Fibroblast of the aortic adventitia (primary cell): ENCODE results near the gene KAT6B. TPM values are rescaled to one million over a fixed set of nuclear protein-coding genes. Genes with fewer than 3 reads are reported as not detected.
A peak's percentile ranks its signal among the peaks of the same experiment; 100 is the strongest.
"Not testable (repeated sequence)": the region's sequence is repeated elsewhere in the genome, so short reads cannot be mapped to it uniquely, and the experiment has no call there.

ENCODE experiments used
- DNase-seq: peaks from one replicate; pipeline ENCODE4 v3.0.0-alpha.2; 2010; ENCODE audit warnings: low read depth
- H3K4me3 ChIP-seq: 2 replicates; pipeline ENCODE4 v1.5.1; 2011; ENCODE audit warnings: low read depth, mild to moderate bottlenecking, control low read depth, low read length, moderate library complexity
- total RNA-seq: library from RNA; depleted of rRNA; stranded (reverse); fragments of >200 nt; gene quantifications from 2 replicates; pipeline ENCODE4 v1.2.3, GENCODE V29; 2012; ENCODE audit warnings: low replicate concordance
- TF ChIP-seq, protein P1 (sequence below): IDR thresholded peaks from 2 replicates; pipeline ENCODE4 v1.5.1; 2011; ENCODE audit warnings: mild to moderate bottlenecking, low read length, control low read depth, inconsistent platforms; ENCODE audit not compliant: insufficient read depth

KAT6B gene
- total RNA-seq, 1 donor, result 38.9 TPM

DNA sequence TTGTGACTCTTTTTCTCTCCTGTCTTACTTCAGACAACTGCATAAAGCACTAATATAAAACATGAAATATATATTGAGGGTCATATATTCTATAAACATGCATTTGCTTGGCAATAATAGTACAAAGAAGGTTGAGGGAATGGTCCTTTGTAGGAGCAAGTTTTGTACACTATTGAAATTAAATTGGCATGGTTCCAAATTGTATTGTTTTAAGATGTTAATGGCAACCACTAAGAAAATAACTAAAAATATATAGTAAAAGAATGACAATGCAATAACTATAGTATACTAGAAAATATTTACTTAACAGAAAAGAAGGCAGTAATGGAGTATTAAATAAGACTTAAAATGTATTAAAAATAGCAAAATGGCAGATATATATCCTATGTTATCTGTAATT lies 33.7 kb upstream of the KAT6B start:
- H3K4me3 ChIP-seq, result no peak overlapping the region
- TF ChIP-seq, protein P1, sequence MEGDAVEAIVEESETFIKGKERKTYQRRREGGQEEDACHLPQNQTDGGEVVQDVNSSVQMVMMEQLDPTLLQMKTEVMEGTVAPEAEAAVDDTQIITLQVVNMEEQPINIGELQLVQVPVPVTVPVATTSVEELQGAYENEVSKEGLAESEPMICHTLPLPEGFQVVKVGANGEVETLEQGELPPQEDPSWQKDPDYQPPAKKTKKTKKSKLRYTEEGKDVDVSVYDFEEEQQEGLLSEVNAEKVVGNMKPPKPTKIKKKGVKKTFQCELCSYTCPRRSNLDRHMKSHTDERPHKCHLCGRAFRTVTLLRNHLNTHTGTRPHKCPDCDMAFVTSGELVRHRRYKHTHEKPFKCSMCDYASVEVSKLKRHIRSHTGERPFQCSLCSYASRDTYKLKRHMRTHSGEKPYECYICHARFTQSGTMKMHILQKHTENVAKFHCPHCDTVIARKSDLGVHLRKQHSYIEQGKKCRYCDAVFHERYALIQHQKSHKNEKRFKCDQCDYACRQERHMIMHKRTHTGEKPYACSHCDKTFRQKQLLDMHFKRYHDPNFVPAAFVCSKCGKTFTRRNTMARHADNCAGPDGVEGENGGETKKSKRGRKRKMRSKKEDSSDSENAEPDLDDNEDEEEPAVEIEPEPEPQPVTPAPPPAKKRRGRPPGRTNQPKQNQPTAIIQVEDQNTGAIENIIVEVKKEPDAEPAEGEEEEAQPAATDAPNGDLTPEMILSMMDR, result no peak
- no peak for DNase-seq

DNA sequence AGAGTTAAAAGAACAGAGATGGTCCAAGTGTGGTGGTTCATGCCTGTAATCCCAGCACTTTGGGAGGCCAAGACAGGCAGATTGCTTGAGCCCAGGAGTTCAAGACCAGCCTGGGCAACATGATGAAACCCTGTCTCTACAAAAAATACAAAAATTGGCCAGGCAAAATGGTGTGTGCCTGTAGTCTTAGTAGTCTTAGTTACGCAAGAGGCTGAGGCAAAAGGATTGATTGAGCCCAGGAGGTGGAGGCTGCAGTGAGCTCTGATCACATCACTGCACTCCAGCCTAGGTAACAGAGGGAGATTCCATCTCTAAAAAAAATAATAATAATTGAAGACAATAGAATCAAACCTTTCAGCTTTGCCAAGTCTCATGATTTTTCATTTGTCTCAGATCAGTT lies 33.2 kb upstream of the KAT6B start:
- not testable (repeated sequence) for H3K4me3 ChIP-seq, DNase-seq

DNA sequence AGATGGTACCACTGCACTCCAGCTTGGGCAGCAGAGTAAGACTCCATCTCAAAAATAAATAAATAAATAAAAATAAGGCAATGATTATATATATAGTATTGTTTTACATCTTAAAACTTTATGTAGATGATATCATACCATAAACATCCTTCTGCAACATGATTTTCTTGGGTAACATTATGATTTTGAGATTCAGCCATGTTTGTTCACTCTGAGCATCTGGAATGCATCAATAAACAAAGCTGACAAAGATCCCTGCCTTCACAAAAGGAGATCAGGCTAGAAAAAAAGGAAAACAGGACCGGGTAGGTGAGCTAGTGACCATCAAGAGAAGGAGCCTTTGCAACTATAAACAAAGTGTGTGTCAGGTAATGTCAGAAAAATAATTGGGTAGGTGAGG lies 31.9 kb upstream of the KAT6B start:
- TF ChIP-seq, protein P1, result no peak
- DNase-seq, result no peak

DNA sequence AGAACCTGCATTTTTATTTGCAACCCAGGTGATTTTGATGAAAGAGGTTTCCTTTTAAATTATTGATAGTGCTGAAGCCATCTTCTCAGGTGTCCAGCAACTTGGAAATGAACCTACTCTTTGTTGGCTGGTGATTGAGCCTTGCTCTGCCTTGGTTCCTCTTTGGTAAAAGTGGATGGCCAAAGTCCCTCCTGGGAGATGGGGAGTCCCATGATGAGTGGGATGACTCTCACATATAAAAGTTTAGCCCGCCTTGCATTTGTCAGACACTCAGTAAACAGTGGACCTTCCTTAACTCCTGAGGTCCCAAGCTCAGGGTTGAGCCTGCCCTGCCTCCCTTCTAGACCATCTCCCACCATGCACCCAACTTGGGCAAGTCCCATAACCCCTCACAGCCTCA lies 28.9 kb upstream of the KAT6B start:
- no peak overlapping the region for H3K4me3 ChIP-seq
- no peak for DNase-seq
- TF ChIP-seq, protein P1, result no peak

More for the DNA sequence above, 31.9 kb upstream of the KAT6B start:
- no peak overlapping the region for H3K4me3 ChIP-seq

DNA sequence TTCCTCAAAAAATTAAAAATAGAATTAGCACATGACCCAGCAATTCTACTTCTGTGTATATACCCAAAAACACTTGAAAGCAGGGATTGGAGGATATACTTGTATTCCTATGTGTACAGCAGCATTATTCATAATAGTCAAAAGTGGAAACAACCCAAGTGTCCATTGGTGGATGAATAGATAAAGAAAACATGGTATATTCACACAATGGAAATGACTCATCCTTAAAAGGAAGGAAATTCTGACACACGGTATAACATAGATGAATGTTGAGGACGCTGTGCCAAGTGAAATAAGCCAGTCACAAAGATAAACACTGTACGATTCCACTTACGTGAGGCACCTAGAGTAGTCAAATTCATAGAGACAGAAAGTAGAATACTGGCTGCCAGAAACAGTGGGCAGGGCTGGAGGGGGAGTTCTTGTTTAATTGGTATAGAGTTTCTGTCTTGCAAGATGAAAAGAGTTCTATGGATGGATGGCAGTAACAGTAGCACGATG lies 26.6 kb upstream of the KAT6B start:
- H3K4me3 ChIP-seq, result no peak overlapping the region
- TF ChIP-seq, protein P1, result no peak
- peak; percentile 96 for DNase-seq

DNA sequence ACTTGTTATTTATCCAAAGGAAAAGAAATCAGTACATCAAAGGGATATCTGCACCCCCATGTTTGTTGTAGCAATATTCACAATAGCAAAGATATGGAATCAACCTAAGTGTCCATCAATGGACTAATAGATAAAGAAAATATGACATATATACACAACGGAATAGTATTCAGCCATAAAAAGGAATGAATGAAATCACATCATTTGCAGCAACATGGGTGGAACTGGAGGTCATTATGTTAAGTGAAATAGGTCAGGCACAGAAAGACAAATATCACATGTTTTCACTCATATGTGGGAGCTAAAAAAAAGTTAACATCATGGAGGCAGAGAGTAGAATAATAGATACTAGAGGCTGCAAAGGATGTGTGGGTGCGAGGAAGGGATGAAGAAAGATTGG lies 25.0 kb upstream of the KAT6B start:
- TF ChIP-seq, protein P1, result no peak
- DNase-seq, result no peak
- no peak overlapping the region for H3K4me3 ChIP-seq

DNA sequence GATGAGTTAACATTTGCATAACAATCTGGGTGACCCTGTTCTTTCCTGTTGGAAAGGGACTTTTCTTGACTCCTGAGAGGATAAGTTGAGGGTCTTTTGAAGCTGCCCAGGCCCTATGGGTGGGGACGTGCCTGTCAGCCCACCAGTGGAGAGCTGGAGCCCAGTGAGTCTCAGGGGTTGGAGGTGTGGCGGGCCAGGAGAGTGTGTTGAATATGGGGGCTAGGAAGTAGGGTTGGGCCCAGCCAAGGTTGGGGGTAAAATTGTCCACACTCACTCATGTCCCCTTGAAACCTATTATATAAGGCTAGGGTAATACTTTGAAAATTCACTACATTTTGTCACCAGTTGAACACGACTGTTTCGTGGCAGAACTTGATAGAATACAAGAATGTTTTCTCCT lies 17.9 kb upstream of the KAT6B start:
- DNase-seq, result no peak
- TF ChIP-seq, protein P1, result no peak
- H3K4me3 ChIP-seq, result no peak overlapping the region
